G401.6 (cell line): ENCODE measurements around the gene OSBPL10.

ENCODE experiments used
- FAIRE-seq: peaks from 2 replicates; lab custom pipeline; 2012; peaks lifted over from hg19 to GRCh38; lab: Jason Lieb, UNC

The OSBPL10 gene

GRCh38 chr3:31613654-31614053 lies 367.4 kb downstream of the OSBPL10 start:
- no peak for FAIRE-seq

- FAIRE-seq = no peak
Observed at GRCh38 chr3:31613177-31613576, 367.9 kb downstream of the OSBPL10 start.
